ENCODE data around the gene TMEM161A.
A peak's percentile ranks its signal among the peaks of the same experiment; 100 is the strongest.

The TMEM161A gene

DNA sequence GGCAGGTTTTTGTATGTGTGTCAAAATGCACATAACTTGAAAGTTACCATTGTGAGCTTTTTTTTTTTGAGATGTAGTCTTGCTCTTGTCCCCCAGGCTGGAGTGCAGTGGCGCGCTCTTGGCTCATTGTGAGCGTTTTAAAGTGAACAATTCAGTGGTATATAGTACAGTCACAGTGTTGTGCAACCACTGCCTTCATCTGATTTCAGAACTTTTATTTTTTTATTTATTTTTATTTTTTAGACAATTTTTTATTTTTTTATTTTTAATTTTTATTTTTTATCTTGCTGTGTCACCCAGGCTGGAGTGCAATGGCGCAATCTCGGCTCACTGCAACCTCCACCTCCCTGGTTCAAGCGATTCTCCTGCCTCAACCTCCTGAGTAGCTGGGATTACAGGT lies 59.5 kb downstream of the TMEM161A start:
- Histone ChIP-seq H3K9me3 (replicated peaks in 1 of 2; ENCODE audit: control insufficient read depth in 2 of 2, insufficient read depth in 1 of 2, low read depth in 1 of 2, low read length in 2 of 2) (no peaks in the 10 kb centered on the region), H3K18ac (ENCODE audit: low read length) (no peak overlapping the region), H2AK5ac (ENCODE audit: low read depth, low read length) (no peak overlapping the region), H3K4me3 (ENCODE audit: low read length in 2 of 2) (no peak overlapping the region), H3K36me3 (replicated peaks in 1 of 2; ENCODE audit: control insufficient read depth in 2 of 2, insufficient read depth in 2 of 2, low read length in 2 of 2) (no peaks in the 10 kb centered on the region), H2BK120ac (ENCODE audit: low read depth, low read length) (peak overlapping the region; percentile 19), H4K91ac (ENCODE audit: low read depth, low read length, poor library complexity) (no peak overlapping the region), H3K4ac (ENCODE audit: low read length) (no peak overlapping the region), H3K9ac (ENCODE audit: low read depth, low read length, poor library complexity) (no peak overlapping the region), H3K4me2 (ENCODE audit: insufficient read depth, low read length, poor library complexity, severe bottlenecking) (no peak overlapping the region), H3K4me1 (ENCODE audit: control insufficient read depth in 2 of 2, insufficient read depth in 1 of 2, low read depth in 1 of 2, low read length in 2 of 2) (peaks cover 0 to 2% of the 10 kb centered on the region in 2 donors), H3K14ac (ENCODE audit: low read length) (no peak overlapping the region), H3K79me1 (ENCODE audit: low read depth, low read length) (no peaks in the 10 kb centered on the region), H4K8ac (ENCODE audit: low read depth, low read length) (no peak overlapping the region), H2BK5ac (ENCODE audit: low read length) (no peak overlapping the region), H2AFZ (ENCODE audit: low read length) (no peak overlapping the region), H3K23ac (ENCODE audit: low read depth, low read length, poor library complexity) (no peak overlapping the region), H2BK15ac (ENCODE audit: low read length) (no peak overlapping the region), H3K27ac (replicated peaks; ENCODE audit: low read length) (no peak overlapping the region), H3K27me3 (ENCODE audit: control insufficient read depth in 3 of 3, insufficient read depth in 3 of 3, low read depth in 1 of 3, low read length in 3 of 3) (peaks cover 0 to 7% (median 0%) of the 10 kb centered on the region in 3 experiments), H2BK12ac (ENCODE audit: low read length) (no peak overlapping the region)
- DNase-seq (ENCODE audit: low spot score): no peak
- WGBS, 2 donors (ENCODE audit: extremely low coverage in 2 of 2, insufficient read length in 2 of 2, insufficient replicate concordance in 1 of 2): no CpG with 5 or more reads among the region's 6 CpGs

DNA sequence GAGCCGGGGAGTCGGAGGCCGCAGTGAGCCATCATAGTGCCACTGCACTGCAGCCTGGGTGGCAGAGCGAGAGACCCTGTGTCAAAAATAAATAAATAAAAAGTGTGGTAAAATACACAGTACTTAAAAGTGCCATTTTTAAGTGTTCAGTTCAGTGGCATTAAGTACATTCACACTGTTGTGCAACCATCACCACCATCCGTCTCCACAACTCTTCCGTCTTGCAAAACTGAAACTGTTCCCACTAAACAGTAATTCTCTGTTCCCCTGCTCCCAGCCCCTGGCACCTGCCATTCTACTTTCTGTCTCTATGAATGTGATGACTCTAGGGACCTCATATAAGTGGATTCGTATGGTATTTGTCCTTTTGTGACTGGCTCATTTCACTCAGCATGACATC lies 61.2 kb downstream of the TMEM161A start:
- Histone ChIP-seq H2BK12ac (ENCODE audit: low read length) (no peak overlapping the region), H3K4me3 (ENCODE audit: low read length in 2 of 2) (no peak overlapping the region), H3K14ac (ENCODE audit: low read length) (no peak overlapping the region), H4K8ac (ENCODE audit: low read depth, low read length) (no peak overlapping the region), H2BK15ac (ENCODE audit: low read length) (no peak overlapping the region), H3K36me3 (replicated peaks in 1 of 2; ENCODE audit: control insufficient read depth in 2 of 2, insufficient read depth in 2 of 2, low read length in 2 of 2) (no peaks in the 10 kb centered on the region), H3K9me3 (replicated peaks in 1 of 2; ENCODE audit: control insufficient read depth in 2 of 2, insufficient read depth in 1 of 2, low read depth in 1 of 2, low read length in 2 of 2) (peaks cover 0 to 2% of the 10 kb centered on the region in 2 donors), H3K23ac (ENCODE audit: low read depth, low read length, poor library complexity) (no peak overlapping the region), H3K79me1 (ENCODE audit: low read depth, low read length) (peaks cover 2% of the 10 kb centered on the region), H3K4me2 (ENCODE audit: insufficient read depth, low read length, poor library complexity, severe bottlenecking) (no peak overlapping the region), H4K91ac (ENCODE audit: low read depth, low read length, poor library complexity) (no peak overlapping the region), H3K4ac (ENCODE audit: low read length) (no peak overlapping the region), H3K9ac (ENCODE audit: low read depth, low read length, poor library complexity) (no peak overlapping the region), H2AFZ (ENCODE audit: low read length) (no peak overlapping the region), H3K4me1 (ENCODE audit: control insufficient read depth in 2 of 2, insufficient read depth in 1 of 2, low read depth in 1 of 2, low read length in 2 of 2) (peaks cover 0 to 5% of the 10 kb centered on the region in 2 donors), H2BK120ac (ENCODE audit: low read depth, low read length) (no peak overlapping the region), H3K27me3 (ENCODE audit: control insufficient read depth in 3 of 3, insufficient read depth in 3 of 3, low read depth in 1 of 3, low read length in 3 of 3) (peaks cover 0 to 11% (median 0%) of the 10 kb centered on the region in 3 experiments), H2AK5ac (ENCODE audit: low read depth, low read length) (no peak overlapping the region), H3K27ac (replicated peaks; ENCODE audit: low read length) (no peak overlapping the region), H2BK5ac (ENCODE audit: low read length) (no peak overlapping the region), H3K18ac (ENCODE audit: low read length) (no peak overlapping the region)
- DNase-seq (ENCODE audit: low spot score): no peak
- WGBS, 2 donors (ENCODE audit: extremely low coverage in 2 of 2, insufficient read length in 2 of 2, insufficient replicate concordance in 1 of 2): no CpG with 5 or more reads among the region's 7 CpGs

DNA sequence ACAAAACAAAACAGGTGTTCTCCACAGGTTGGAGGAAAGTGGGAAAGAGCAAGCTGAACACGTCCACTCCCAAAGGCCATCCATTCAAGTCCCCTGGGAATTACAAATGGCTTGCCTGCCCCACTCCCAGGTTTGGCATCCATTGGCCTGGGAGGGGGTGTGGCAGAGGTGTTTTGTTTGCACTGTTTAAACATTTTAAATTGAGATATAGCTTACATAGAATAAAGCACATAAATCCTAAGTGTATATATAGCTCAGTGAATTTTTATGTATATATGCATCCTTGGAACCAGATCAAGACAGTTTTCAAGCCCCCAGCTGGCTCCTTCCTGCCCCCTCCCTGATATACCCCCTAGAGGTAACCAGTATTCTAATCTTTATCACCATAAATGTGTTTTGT lies 61.8 kb downstream of the TMEM161A start:
- peaks cover 0 to 11% (median 0%) of the 10 kb centered on the region in 3 experiments for H3K27me3 ChIP-seq (ENCODE audit: control insufficient read depth in 3 of 3, insufficient read depth in 3 of 3, low read depth in 1 of 3, low read length in 3 of 3)
- H3K4me3 ChIP-seq (ENCODE audit: low read length in 2 of 2): no peak overlapping the region
- DNase-seq (ENCODE audit: low spot score): no peak
- peaks cover 0 to 5% of the 10 kb centered on the region in 2 donors for H3K4me1 ChIP-seq (ENCODE audit: control insufficient read depth in 2 of 2, insufficient read depth in 1 of 2, low read depth in 1 of 2, low read length in 2 of 2)
- H3K23ac ChIP-seq (ENCODE audit: low read depth, low read length, poor library complexity): no peak overlapping the region
- no peak overlapping the region for H2BK12ac ChIP-seq (ENCODE audit: low read length)
- no peak overlapping the region for H2BK120ac ChIP-seq (ENCODE audit: low read depth, low read length)
- H2BK15ac ChIP-seq (ENCODE audit: low read length): no peak overlapping the region
- no peak overlapping the region for H2AK5ac ChIP-seq (ENCODE audit: low read depth, low read length)
- no peak overlapping the region for H3K4me2 ChIP-seq (ENCODE audit: insufficient read depth, low read length, poor library complexity, severe bottlenecking)
- H3K9ac ChIP-seq (ENCODE audit: low read depth, low read length, poor library complexity): no peak overlapping the region
- H4K8ac ChIP-seq (ENCODE audit: low read depth, low read length): no peak overlapping the region
- no peak overlapping the region for H3K27ac ChIP-seq (replicated peaks; ENCODE audit: low read length)
- whole genome bisulfite sequencing, 2 donors (ENCODE audit: extremely low coverage in 2 of 2, insufficient read length in 2 of 2, insufficient replicate concordance in 1 of 2): no CpG with 5 or more reads among the region's 1 CpG
- no peak overlapping the region for H2BK5ac ChIP-seq (ENCODE audit: low read length)
- H4K91ac ChIP-seq (ENCODE audit: low read depth, low read length, poor library complexity): no peak overlapping the region
- H3K4ac ChIP-seq (ENCODE audit: low read length): no peak overlapping the region
- H3K79me1 ChIP-seq (ENCODE audit: low read depth, low read length): peaks cover 2% of the 10 kb centered on the region
- H3K14ac ChIP-seq (ENCODE audit: low read length): no peak overlapping the region
- H2AFZ ChIP-seq (ENCODE audit: low read length): no peak overlapping the region
- no peak overlapping the region for H3K18ac ChIP-seq (ENCODE audit: low read length)
- peaks cover 0 to 2% of the 10 kb centered on the region in 2 donors for H3K9me3 ChIP-seq (replicated peaks in 1 of 2; ENCODE audit: control insufficient read depth in 2 of 2, insufficient read depth in 1 of 2, low read depth in 1 of 2, low read length in 2 of 2)
- H3K36me3 ChIP-seq (replicated peaks in 1 of 2; ENCODE audit: control insufficient read depth in 2 of 2, insufficient read depth in 2 of 2, low read length in 2 of 2): no peaks in the 10 kb centered on the region

DNA sequence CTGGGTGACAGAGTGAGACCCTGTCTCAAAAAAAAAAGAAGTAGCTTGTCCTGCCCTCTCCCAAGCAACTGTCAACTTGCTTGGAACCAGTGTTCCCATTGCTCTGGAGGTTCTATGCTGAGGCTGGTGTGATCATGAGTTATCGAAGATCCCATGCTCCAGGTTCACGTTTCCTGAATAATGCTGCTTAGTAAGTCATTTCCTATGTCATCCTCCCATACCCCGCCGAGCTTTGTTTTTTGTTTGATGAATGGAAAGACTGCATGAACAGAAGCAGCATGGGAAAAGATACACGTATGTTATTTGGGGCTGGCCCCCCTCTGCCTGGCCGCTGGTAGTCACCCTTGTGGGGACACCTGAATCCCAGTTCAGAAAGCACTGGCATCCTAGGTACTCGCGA lies 63.2 kb downstream of the TMEM161A start:
- H2AK5ac ChIP-seq (ENCODE audit: low read depth, low read length): no peak overlapping the region
- no peak overlapping the region for H3K4me3 ChIP-seq (ENCODE audit: low read length in 2 of 2)
- no peak overlapping the region for H3K27ac ChIP-seq (replicated peaks; ENCODE audit: low read length)
- no peak overlapping the region for H3K14ac ChIP-seq (ENCODE audit: low read length)
- H3K9me3 ChIP-seq (replicated peaks in 1 of 2; ENCODE audit: control insufficient read depth in 2 of 2, insufficient read depth in 1 of 2, low read depth in 1 of 2, low read length in 2 of 2): peaks cover 0 to 2% of the 10 kb centered on the region in 2 donors
- H3K4ac ChIP-seq (ENCODE audit: low read length): no peak overlapping the region
- H2BK5ac ChIP-seq (ENCODE audit: low read length): no peak overlapping the region
- H2AFZ ChIP-seq (ENCODE audit: low read length): no peak overlapping the region
- peaks cover 0 to 11% (median 0%) of the 10 kb centered on the region in 3 experiments for H3K27me3 ChIP-seq (ENCODE audit: control insufficient read depth in 3 of 3, insufficient read depth in 3 of 3, low read depth in 1 of 3, low read length in 3 of 3)
- H3K23ac ChIP-seq (ENCODE audit: low read depth, low read length, poor library complexity): no peak overlapping the region
- H4K8ac ChIP-seq (ENCODE audit: low read depth, low read length): no peak overlapping the region
- H3K18ac ChIP-seq (ENCODE audit: low read length): no peak overlapping the region
- H3K9ac ChIP-seq (ENCODE audit: low read depth, low read length, poor library complexity): no peak overlapping the region
- H2BK12ac ChIP-seq (ENCODE audit: low read length): no peak overlapping the region
- no peak overlapping the region for H4K91ac ChIP-seq (ENCODE audit: low read depth, low read length, poor library complexity)
- DNase-seq (ENCODE audit: low spot score): no peak
- H2BK120ac ChIP-seq (ENCODE audit: low read depth, low read length): no peak overlapping the region
- H3K79me1 ChIP-seq (ENCODE audit: low read depth, low read length): peaks cover 2% of the 10 kb centered on the region
- no peaks in the 10 kb centered on the region for H3K36me3 ChIP-seq (replicated peaks in 1 of 2; ENCODE audit: control insufficient read depth in 2 of 2, insufficient read depth in 2 of 2, low read length in 2 of 2)
- H3K4me1 ChIP-seq (ENCODE audit: control insufficient read depth in 2 of 2, insufficient read depth in 1 of 2, low read depth in 1 of 2, low read length in 2 of 2): peaks cover 0 to 5% of the 10 kb centered on the region in 2 donors
- no CpG with 5 or more reads among the region's 8 CpGs for WGBS, 2 donors (ENCODE audit: extremely low coverage in 2 of 2, insufficient read length in 2 of 2, insufficient replicate concordance in 1 of 2)
- H3K4me2 ChIP-seq (ENCODE audit: insufficient read depth, low read length, poor library complexity, severe bottlenecking): no peak overlapping the region
- H2BK15ac ChIP-seq (ENCODE audit: low read length): no peak overlapping the region

Measured in neuronal stem cell (in vitro differentiated cells).